Activated CD8-positive, alpha-beta T cell treated with anti-CD3 and anti-CD28 coated beads, Interleukin-2, amount 10 ng/mL, durations not matched to agents 7 days and 5 days (primary cell): ENCODE measurements around the gene PRKCZ. TPM values are rescaled to one million over a fixed set of nuclear protein-coding genes. Genes with fewer than 3 reads are reported as not detected.

ENCODE experiments used
- ATAC-seq: fragments of 150-1000 bp; cut with Tn5 transposase; one replicate; pipeline ENCODE4 v1.10.0; 2021; ENCODE audit warnings: moderate library complexity
- CTCF ChIA-PET: fragments of 350-600 bp; sonication (Branson Sonifier 250); formaldehyde crosslinking; loops from one replicate; lab custom pipeline; 2021; ENCODE audit warnings: antibody characterized with exemption; lab: Charles Lee
- POLR2A ChIA-PET: fragments of 350-600 bp; sonication (Branson Sonifier 250); formaldehyde crosslinking; loops from one replicate; lab custom pipeline; 2021; ENCODE audit warnings: antibody characterized with exemption; lab: Charles Lee
- DNase-seq: peaks from one replicate; pipeline ENCODE4 v3.0.0-alpha.2; 2020
- H3K27ac Mint-ChIP-seq: one replicate; pipeline ENCODE4 v1.8.0; 2021; ENCODE audit warnings: mild to moderate bottlenecking, mixed read lengths
- H3K27me3 Mint-ChIP-seq: one replicate; pipeline ENCODE4 v1.8.0; 2021; ENCODE audit warnings: low read depth, mixed read lengths
- H3K36me3 Mint-ChIP-seq: one replicate; pipeline ENCODE4 v1.8.0; 2021; ENCODE audit warnings: low read depth, mixed read lengths
- H3K4me1 Mint-ChIP-seq: one replicate; pipeline ENCODE4 v1.8.0; 2021; ENCODE audit warnings: low read depth, mixed read lengths
- H3K4me3 Mint-ChIP-seq: one replicate; pipeline ENCODE4 v1.8.0; 2021; ENCODE audit warnings: mild to moderate bottlenecking, mixed read lengths
- H3K9me3 Mint-ChIP-seq: one replicate; pipeline ENCODE4 v1.8.0; 2022; ENCODE audit warnings: mixed read lengths; ENCODE audit not compliant: insufficient read depth
- total RNA-seq, 2 experiments: library from RNA; stranded (reverse); gene quantifications; one replicate each; pipeline ENCODE4 v1.2.3, GENCODE V29; 2021

The PRKCZ gene
- total RNA-seq, 2 experiments from 2014 or later = 11.4 to 12.9 TPM

- ATAC-seq (peak; percentile 6), DNase-seq (peak; percentile 75)
- H3K4me1 Mint-ChIP-seq = peaks cover 63% of the 10 kb centered on the region
- H3K36me3 Mint-ChIP-seq = peaks cover 28% of the 10 kb centered on the region
- peak overlapping the region; percentile 95 for H3K4me3 Mint-ChIP-seq
- peaks cover 3% of the 10 kb centered on the region for H3K27me3 Mint-ChIP-seq
- peak overlapping the region; percentile 96 for H3K27ac Mint-ChIP-seq
- CTCF ChIA-PET = interaction anchor here (1.0 to 6.4 kb wide), 6 partner anchors 31 to 150 kb away, joined by 3 to 32 read pairs (median 8); partner anchors contain the start of gene FAAP20
- POLR2A ChIA-PET = interaction anchor here (1.0 to 5.3 kb wide), 9 partner anchors 10 to 355 kb away, joined by 3 to 36 read pairs (median 3); partner anchors contain the start of gene FAAP20
- H3K9me3 Mint-ChIP-seq = no peaks in the 10 kb centered on the region
These were observed 180.7 kb downstream of the PRKCZ start for GRCh38 chr1:2230781-2231531.

- ChIA-PET POLR2A (interaction anchor here (1.0 to 5.3 kb wide), 8 partner anchors 9 to 354 kb away, joined by 3 to 36 read pairs (median 4); partner anchors contain the start of gene FAAP20), CTCF (interaction anchor here (0.6 to 6.4 kb wide), 8 partner anchors 19 to 150 kb away, joined by 3 to 32 read pairs (median 6); partner anchors contain the start of gene FAAP20)
- H3K4me3 Mint-ChIP-seq = peak overlapping the region; percentile 95
- ATAC-seq (peak; percentile 7), DNase-seq (peak; percentile 76)
- peak overlapping the region; percentile 96 for H3K27ac Mint-ChIP-seq
- H3K36me3 Mint-ChIP-seq = peaks cover 30% of the 10 kb centered on the region
- no peaks in the 10 kb centered on the region for H3K27me3 Mint-ChIP-seq
- H3K9me3 Mint-ChIP-seq = no peaks in the 10 kb centered on the region
- peaks cover 66% of the 10 kb centered on the region for H3K4me1 Mint-ChIP-seq
These were observed 181.5 kb downstream of the PRKCZ start for GRCh38 chr1:2231532-2232254.

GRCh38 chr1:2232255-2232915 lies 182.2 kb downstream of the PRKCZ start:
- H3K9me3 Mint-ChIP-seq = no peaks in the 10 kb centered on the region
- ATAC-seq = no peak
- no peaks in the 10 kb centered on the region for H3K27me3 Mint-ChIP-seq
- no peak for DNase-seq
- POLR2A ChIA-PET = interaction anchor here (1.0 to 5.3 kb wide), 7 partner anchors 8 to 353 kb away, joined by 3 to 36 read pairs (median 5); partner anchors contain the start of gene FAAP20
- peaks cover 32% of the 10 kb centered on the region for H3K36me3 Mint-ChIP-seq
- H3K4me3 Mint-ChIP-seq = peak overlapping the region; percentile 95
- peak overlapping the region; percentile 96 for H3K27ac Mint-ChIP-seq
- peaks cover 73% of the 10 kb centered on the region for H3K4me1 Mint-ChIP-seq
- CTCF ChIA-PET = interaction anchor here (0.6 to 6.4 kb wide), 8 partner anchors 20 to 149 kb away, joined by 3 to 32 read pairs (median 6); partner anchors contain the start of gene FAAP20

- Mint-ChIP-seq H3K4me3 (peak overlapping the region; percentile 95), H3K27me3 (no peaks in the 10 kb centered on the region), H3K27ac (peak overlapping the region; percentile 96), H3K4me1 (peaks cover 77% of the 10 kb centered on the region), H3K36me3 (peaks cover 32% of the 10 kb centered on the region), H3K9me3 (no peaks in the 10 kb centered on the region)
- POLR2A ChIA-PET = interaction anchor here (1.2 to 5.3 kb wide), 6 partner anchors 23 to 148 kb away, joined by 3 to 36 read pairs (median 6); partner anchors contain the start of gene FAAP20
- no peak for ATAC-seq
- CTCF ChIA-PET = interaction anchor here (1.1 to 6.4 kb wide), 6 partner anchors 12 to 149 kb away, joined by 3 to 32 read pairs (median 10); partner anchors contain the start of gene FAAP20
- no peak for DNase-seq
These were observed 182.8 kb downstream of the PRKCZ start for GRCh38 chr1:2232916-2233438.

- no peaks in the 10 kb centered on the region for H3K27me3 Mint-ChIP-seq
- ATAC-seq = no peak
These were observed 183.3 kb downstream of the PRKCZ start for GRCh38 chr1:2233468-2233867.

GRCh38 chr1:2233997-2234761 lies 184.0 kb downstream of the PRKCZ start:
- no peaks in the 10 kb centered on the region for H3K27me3 Mint-ChIP-seq
- H3K4me1 Mint-ChIP-seq = peaks cover 78% of the 10 kb centered on the region
- H3K9me3 Mint-ChIP-seq = no peaks in the 10 kb centered on the region
- peaks cover 29% of the 10 kb centered on the region for H3K36me3 Mint-ChIP-seq
- ATAC-seq = peak; percentile 73
- ChIA-PET CTCF (interaction anchor here (0.6 to 6.4 kb wide), 14 partner anchors 13 to 148 kb away, joined by 3 to 32 read pairs (median 4); partner anchors contain the start of gene FAAP20), POLR2A (interaction anchor here (0.6 to 5.3 kb wide), 6 partner anchors 22 to 147 kb away, joined by 3 to 36 read pairs (median 4); partner anchors contain the start of gene FAAP20)
- H3K27ac Mint-ChIP-seq = peak overlapping the region; percentile 90
- peak; percentile 90 for DNase-seq
- H3K4me3 Mint-ChIP-seq = peak overlapping the region; percentile 77

More at GRCh38 chr1:2233468-2233867, 183.3 kb downstream of the PRKCZ start:
- ChIA-PET POLR2A (interaction anchor here (1.2 to 5.3 kb wide), 5 partner anchors 22 to 148 kb away, joined by 3 to 36 read pairs (median 5); partner anchors contain the start of gene FAAP20), CTCF (interaction anchor here (1.1 to 6.4 kb wide), 8 partner anchors 12 to 148 kb away, joined by 3 to 32 read pairs (median 4); partner anchors contain the start of gene FAAP20)
- peaks cover 77% of the 10 kb centered on the region for H3K4me1 Mint-ChIP-seq
- no peaks in the 10 kb centered on the region for H3K9me3 Mint-ChIP-seq
- DNase-seq = no peak
- peak overlapping the region; percentile 77 for H3K4me3 Mint-ChIP-seq
- peak overlapping the region; percentile 90 for H3K27ac Mint-ChIP-seq
- peaks cover 32% of the 10 kb centered on the region for H3K36me3 Mint-ChIP-seq

GRCh38 chr1:2234762-2235113 lies 184.5 kb downstream of the PRKCZ start:
- POLR2A ChIA-PET = interaction anchor here (0.6 to 5.3 kb wide), 4 partner anchors 21 to 66 kb away, joined by 3 to 36 read pairs (median 5); partner anchors contain the start of gene FAAP20
- Mint-ChIP-seq H3K4me1 (peaks cover 81% of the 10 kb centered on the region), H3K36me3 (peaks cover 28% of the 10 kb centered on the region), H3K27me3 (no peaks in the 10 kb centered on the region), H3K4me3 (peak overlapping the region; percentile 77), H3K9me3 (no peaks in the 10 kb centered on the region), H3K27ac (peak overlapping the region; percentile 90)
- ATAC-seq (peak; percentile 24), DNase-seq (peak; percentile 54)
- CTCF ChIA-PET = interaction anchor here (0.6 to 6.4 kb wide), 13 partner anchors 14 to 147 kb away, joined by 3 to 32 read pairs (median 4); partner anchors contain the start of gene FAAP20

Other genes starting within 250 kb of the PRKCZ start
- 100 to 1,000 TPM; 398 TPM for gene GNB1, start 159.3 kb upstream of the PRKCZ start, total RNA-seq
- under 1 TPM; 0.21 to 0.42 TPM for gene CALML6, start 135.2 kb upstream of the PRKCZ start, total RNA-seq
- gene TMEM52, start 131.1 kb upstream of the PRKCZ start, total RNA-seq = under 1 TPM in 1 of 2 experiments, not detected in 1; 0.70 TPM
- gene CFAP74, start 46.6 kb upstream of the PRKCZ start, total RNA-seq = not detected
- not detected for gene GABRD, start 31.1 kb upstream of the PRKCZ start, total RNA-seq
- gene FAAP20, start 144.4 kb downstream of the PRKCZ start, total RNA-seq = 10 to 100 TPM; 69.7 to 74.4 TPM
- gene SKI, start 177.9 kb downstream of the PRKCZ start, total RNA-seq = 10 to 100 TPM; 41.2 to 41.4 TPM